Endodermal cell (in vitro differentiated cells): Measurements from ENCODE around the gene SH3GL1. TPM values are rescaled to one million over a fixed set of nuclear protein-coding genes. Genes with fewer than 3 reads are reported as not detected.

Experiments
- DNase-seq: peaks from one replicate; pipeline ENCODE4 v3.0.0-alpha.2; 2017
- H3K27ac ChIP-seq: 2 replicates; pipeline ENCODE4 v1.5.1; 2013; ENCODE audit warnings: mild to moderate bottlenecking, low read depth, low read length, moderate library complexity
- H3K27me3 ChIP-seq: 2 replicates; pipeline ENCODE4 v1.6.1; 2013; ENCODE audit warnings: mild to moderate bottlenecking, low read length, moderate library complexity; ENCODE audit not compliant: insufficient read depth, control insufficient read depth, poor library complexity, severe bottlenecking
- H3K36me3 ChIP-seq: 2 replicates; pipeline ENCODE4 v1.7.0; 2013; ENCODE audit warnings: mild to moderate bottlenecking, low read length, moderate library complexity; ENCODE audit not compliant: control insufficient read depth, insufficient read depth
- H3K4me1 ChIP-seq: one replicate; pipeline ENCODE4 v1.7.0; 2013; ENCODE audit warnings: low read length; ENCODE audit not compliant: control insufficient read depth, insufficient read depth
- H3K4me3 ChIP-seq: 2 replicates; pipeline ENCODE4 v1.5.1; 2013; ENCODE audit warnings: mild to moderate bottlenecking, low read length, moderate library complexity
- H3K9ac ChIP-seq: 2 replicates; pipeline ENCODE4 v1.6.1; 2013; ENCODE audit warnings: mild to moderate bottlenecking, low read length, moderate library complexity; ENCODE audit not compliant: poor library complexity, severe bottlenecking; ENCODE audit errors: extremely low read depth
- H3K9me3 ChIP-seq: 2 replicates; pipeline ENCODE4 v1.6.1; 2013; ENCODE audit warnings: mild to moderate bottlenecking, low read length, moderate library complexity; ENCODE audit not compliant: control insufficient read depth
- H3K27ac Mint-ChIP-seq: 2 replicates; pipeline ENCODE4 v1.8.0; 2020; ENCODE audit warnings: mixed read lengths
- H3K27me3 Mint-ChIP-seq: 2 replicates; pipeline ENCODE4 v1.8.0; 2021; ENCODE audit warnings: mild to moderate bottlenecking, mixed read lengths; ENCODE audit not compliant: insufficient read depth
- H3K36me3 Mint-ChIP-seq: 2 replicates; pipeline ENCODE4 v1.8.0; 2020; ENCODE audit warnings: low read depth, mixed read lengths
- H3K4me1 Mint-ChIP-seq: 2 replicates; pipeline ENCODE4 v1.8.0; 2020; ENCODE audit warnings: mixed read lengths
- H3K4me3 Mint-ChIP-seq: 2 replicates; pipeline ENCODE4 v1.8.0; 2020; ENCODE audit warnings: mild to moderate bottlenecking, moderate library complexity, mixed read lengths
- H3K9me3 Mint-ChIP-seq: 2 replicates; pipeline ENCODE4 v1.8.0; 2020; ENCODE audit warnings: mild to moderate bottlenecking, mixed read lengths
- WGBS, 2 experiments: methylation state at CpG; one replicate each; pipeline versions ENCODE4 v1.1.5 to v1.1.7; 2013; ENCODE audit warnings: missing lambda C conversion rate in 2 of 2, mixed read lengths in 1 of 2; ENCODE audit not compliant: insufficient coverage in 1 of 2, insufficient read length in 1 of 2; 5-methylcytosine and 5-hydroxymethylcytosine counted together
- total RNA-seq, 2 donors: library from RNA; stranded (reverse); fragmentation: NEBNext Ultra II Directional in 1 of 2; extraction: Animal tissue kit (Norgen Biotek cat#: 25700) in 1 of 2; gene quantifications; 2 replicates in 1 of 2; 3 replicates in 1 of 2; pipeline ENCODE4 v1.2.1, GENCODE V29; 2021
- TF ChIP-seq, protein P1 (sequence below): fragments of 200-600 bp; sonication (generic); conservative IDR thresholded peaks from 2 replicates; pipeline ENCODE4 v1.5.0; 2021; ENCODE audit warnings: antibody characterized with exemption, mild to moderate bottlenecking

Gene SH3GL1
- total RNA-seq, 2 donors from 2014 or later = 76.8 to 77.0 TPM

DNA sequence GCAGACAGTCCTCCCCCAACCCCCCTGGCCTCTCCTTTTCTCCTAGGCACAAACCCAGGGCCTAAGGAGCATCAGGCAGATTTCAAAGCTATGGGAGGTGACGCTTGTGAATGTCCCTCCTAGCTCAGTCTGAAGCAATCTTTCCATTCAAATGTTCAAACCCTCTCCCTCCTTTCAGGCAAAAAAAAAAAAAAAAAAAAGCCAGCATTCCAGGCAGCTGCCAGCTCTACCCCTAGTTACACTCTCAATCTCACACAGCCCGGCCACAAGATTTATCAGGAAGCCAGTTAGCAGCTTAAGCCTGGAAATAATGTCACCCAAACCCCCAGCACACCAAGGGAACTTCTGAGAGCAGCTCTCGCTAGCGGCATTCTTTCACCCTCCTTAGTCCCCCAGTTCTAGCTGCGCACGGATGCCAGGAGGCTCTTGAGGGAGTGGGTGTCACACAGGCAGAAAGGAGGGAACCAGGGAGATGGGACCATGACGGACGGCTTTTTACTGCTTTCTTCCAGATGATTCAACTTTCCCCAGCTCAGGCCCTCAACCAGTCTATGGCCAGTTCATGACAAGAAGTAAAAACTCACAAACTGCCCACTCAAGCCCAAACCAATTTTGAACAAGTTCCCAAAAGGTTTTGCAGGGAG, 6.3 kb downstream of the SH3GL1 start:
- peak overlapping the region; percentile 80 for H3K27ac ChIP-seq
- no peak overlapping the region for H3K4me3 Mint-ChIP-seq
- H3K27ac Mint-ChIP-seq = peak overlapping the region; percentile 84

DNA sequence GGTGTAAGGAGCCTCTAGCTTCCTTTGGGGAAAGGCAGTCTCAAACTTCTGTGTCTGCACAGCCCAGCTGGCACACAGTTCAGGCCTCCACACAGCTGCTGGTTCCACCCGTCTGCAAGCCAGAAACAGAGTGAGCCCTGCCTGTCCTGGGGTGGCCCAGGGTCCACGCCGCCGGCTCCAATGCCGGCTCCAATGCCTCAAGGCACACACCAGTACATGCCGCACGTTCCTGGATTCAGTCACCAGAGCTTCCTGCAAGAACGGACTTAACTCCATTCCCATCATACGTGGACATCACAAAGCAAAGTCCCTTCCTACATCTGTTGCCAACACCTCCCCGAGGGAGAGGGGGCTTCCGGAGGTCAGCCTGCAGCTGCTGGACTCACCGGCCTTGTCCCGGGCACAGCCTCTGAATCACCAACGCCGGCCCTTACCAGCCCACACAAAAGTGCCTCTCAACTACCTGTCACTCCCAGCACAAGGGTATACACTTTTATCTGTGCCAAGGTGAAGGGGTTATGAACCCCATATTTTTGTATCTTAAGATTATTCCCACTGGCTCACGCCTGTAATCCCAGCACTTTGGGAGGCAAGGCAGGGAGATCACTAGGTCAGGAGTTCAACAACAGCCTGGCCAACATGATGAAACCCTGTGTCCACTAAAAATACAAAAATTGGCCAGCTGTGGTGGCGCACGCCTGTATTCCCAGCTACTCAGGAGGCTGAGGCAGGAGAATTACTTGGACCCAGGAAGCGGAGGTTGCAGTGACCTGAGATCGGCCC, 8.5 kb downstream of the SH3GL1 start:
- Mint-ChIP-seq H3K27me3 (no peaks in the 10 kb centered on the region), H3K27ac (peak overlapping the region; percentile 35), H3K4me1 (peaks cover 58% of the 10 kb centered on the region), H3K9me3 (no peaks in the 10 kb centered on the region), H3K36me3 (peaks cover 23% of the 10 kb centered on the region), H3K4me3 (peak overlapping the region; percentile 48)
- Histone ChIP-seq H3K27me3 (no peaks in the 10 kb centered on the region), H3K4me3 (no peak overlapping the region), H3K36me3 (peaks cover 20% of the 10 kb centered on the region), H3K9ac (no peak overlapping the region), H3K9me3 (no peaks in the 10 kb centered on the region), H3K4me1 (peaks cover 27% of the 10 kb centered on the region), H3K27ac (peak overlapping the region; percentile 89)
- TF ChIP-seq, protein P1, sequence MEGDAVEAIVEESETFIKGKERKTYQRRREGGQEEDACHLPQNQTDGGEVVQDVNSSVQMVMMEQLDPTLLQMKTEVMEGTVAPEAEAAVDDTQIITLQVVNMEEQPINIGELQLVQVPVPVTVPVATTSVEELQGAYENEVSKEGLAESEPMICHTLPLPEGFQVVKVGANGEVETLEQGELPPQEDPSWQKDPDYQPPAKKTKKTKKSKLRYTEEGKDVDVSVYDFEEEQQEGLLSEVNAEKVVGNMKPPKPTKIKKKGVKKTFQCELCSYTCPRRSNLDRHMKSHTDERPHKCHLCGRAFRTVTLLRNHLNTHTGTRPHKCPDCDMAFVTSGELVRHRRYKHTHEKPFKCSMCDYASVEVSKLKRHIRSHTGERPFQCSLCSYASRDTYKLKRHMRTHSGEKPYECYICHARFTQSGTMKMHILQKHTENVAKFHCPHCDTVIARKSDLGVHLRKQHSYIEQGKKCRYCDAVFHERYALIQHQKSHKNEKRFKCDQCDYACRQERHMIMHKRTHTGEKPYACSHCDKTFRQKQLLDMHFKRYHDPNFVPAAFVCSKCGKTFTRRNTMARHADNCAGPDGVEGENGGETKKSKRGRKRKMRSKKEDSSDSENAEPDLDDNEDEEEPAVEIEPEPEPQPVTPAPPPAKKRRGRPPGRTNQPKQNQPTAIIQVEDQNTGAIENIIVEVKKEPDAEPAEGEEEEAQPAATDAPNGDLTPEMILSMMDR = no peak
- WGBS, 2 experiments = 93 to 96% methylated on average over 9 to 20 of the region's 20 CpGs
- no peak for DNase-seq

More for the DNA sequence above, 6.3 kb downstream of the SH3GL1 start:
- no peaks in the 10 kb centered on the region for H3K27me3 ChIP-seq
- TF ChIP-seq, protein P1 = no peak
- Mint-ChIP-seq H3K27me3 (no peaks in the 10 kb centered on the region), H3K4me1 (peaks cover 48% of the 10 kb centered on the region), H3K36me3 (peaks cover 16% of the 10 kb centered on the region), H3K9me3 (no peaks in the 10 kb centered on the region)
- H3K9me3 ChIP-seq = no peaks in the 10 kb centered on the region
- peak overlapping the region; percentile 1 for H3K4me3 ChIP-seq
- WGBS, 2 experiments = 37 to 54% methylated on average over 3 to 8 of the region's 8 CpGs
- H3K9ac ChIP-seq = peak overlapping the region; percentile 35
- peaks cover 23% of the 10 kb centered on the region for H3K36me3 ChIP-seq
- H3K4me1 ChIP-seq = peaks cover 27% of the 10 kb centered on the region
- DNase-seq = peak; percentile 59

DNA sequence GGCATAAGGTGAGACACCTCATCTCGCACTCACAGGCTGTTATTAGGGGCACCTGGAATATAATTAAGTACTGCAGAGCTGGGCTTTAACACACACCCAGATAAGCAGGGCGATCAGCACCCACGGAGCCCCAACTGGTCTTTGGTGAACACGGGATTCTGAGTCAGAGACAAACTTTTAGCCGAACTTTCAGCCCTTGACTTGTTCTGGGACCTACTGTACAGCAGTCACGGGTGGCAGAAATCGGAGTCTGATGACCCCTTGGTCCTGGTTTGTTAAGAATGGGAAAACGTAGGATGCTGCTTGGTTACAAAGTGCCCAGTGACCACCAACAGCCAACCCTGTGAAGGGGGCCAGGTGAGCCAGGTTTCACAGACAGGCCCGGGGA, 9.0 kb downstream of the SH3GL1 start:
- 73 to 78% methylated on average over 9 of the region's 9 CpGs for whole genome bisulfite sequencing, 2 experiments
- TF ChIP-seq, protein P1 = no peak
- no peaks in the 10 kb centered on the region for H3K9me3 ChIP-seq
- H3K4me1 ChIP-seq = peaks cover 27% of the 10 kb centered on the region
- H3K36me3 ChIP-seq = peaks cover 15% of the 10 kb centered on the region
- H3K9me3 Mint-ChIP-seq = no peaks in the 10 kb centered on the region
- peaks cover 20% of the 10 kb centered on the region for H3K36me3 Mint-ChIP-seq
- peak overlapping the region; percentile 94 for H3K27ac Mint-ChIP-seq
- peaks cover 54% of the 10 kb centered on the region for H3K4me1 Mint-ChIP-seq
- H3K9ac ChIP-seq = peak overlapping the region; percentile 38
- H3K4me3 Mint-ChIP-seq = peak overlapping the region; percentile 48
- H3K27me3 Mint-ChIP-seq = no peaks in the 10 kb centered on the region
- peak overlapping the region; percentile 89 for H3K27ac ChIP-seq
- no peak for DNase-seq
- peak overlapping the region; percentile 76 for H3K4me3 ChIP-seq
- H3K27me3 ChIP-seq = no peaks in the 10 kb centered on the region
